Pancreas (tissue), 10 donors: ENCODE data around the gene BRK1. TPM values are rescaled to one million over a fixed set of nuclear protein-coding genes. Genes with fewer than 3 reads are reported as not detected.

Experiments
- ATAC-seq, 4 donors: fragments of 200-7000 bp; cut with Tn5 transposase; one replicate each; pipeline versions ENCODE4 v1.8.0 to v1.9.1; 2020; ENCODE audit warnings: mild to moderate bottlenecking in 4 of 4, moderate library complexity in 4 of 4
- DNase-seq, 6 donors: peaks; one replicate each; pipeline ENCODE4 v3.0.0-alpha.2; 2020
- FAIRE-seq: peaks from 2 replicates; lab custom pipeline; 2012; peaks lifted over from hg19 to GRCh38; lab: Jason Lieb, UNC
- H3K27ac ChIP-seq, 4 donors: fragments of 200-600 bp; sonication (generic); 1 replicate in 3 of 4; 2 replicates in 1 of 4; pipeline versions ENCODE4 v1.5.0 to v1.8.0; 2020
- H3K27me3 ChIP-seq, 4 donors: fragments of 200-600 bp; one replicate each; pipeline ENCODE4 v1.8.0; 2021
- H3K36me3 ChIP-seq, 3 donors: fragments of 200-600 bp; sonication (generic) in 1 of 3; one replicate each; pipeline versions ENCODE4 v1.5.0 to v1.8.0; 2020 to 2021
- H3K4me1 ChIP-seq, 3 donors: fragments of 200-600 bp; one replicate each; pipeline ENCODE4 v1.8.0; 2021
- H3K4me3 ChIP-seq, 4 donors: fragments of 200-600 bp; sonication (generic) in 2 of 4; one replicate each; pipeline versions ENCODE4 v1.5.0 to v1.8.0; 2020 to 2021
- H3K9me3 ChIP-seq, 4 donors: fragments of 200-600 bp; one replicate each; pipeline ENCODE4 v1.8.0; 2021
- CTCF ChIP-seq, 4 donors: fragments of 200-600 bp; sonication (generic) in 3 of 4; IDR thresholded peaks; one replicate each; pipeline versions ENCODE4 v1.5.0 to v1.8.0; 2021; ENCODE audit warnings: antibody characterized with exemption in 4 of 4
- WGBS, 2 donors: extraction: QIAGEN DNeasy Blood & Tissue Kit; methylation state at CpG; one replicate each; pipeline ENCODE4 v1.1.7; 2013; 5-methylcytosine and 5-hydroxymethylcytosine counted together
- intact Hi-C, 3 donors: fragments of 100-400 bp; cut with DNase I; formaldehyde crosslinking; loops; one replicate each; pipeline versions ENCODE4 v1.11.1 to v1.14.2; 2022
- polyA plus RNA-seq, 2 donors: library from polyadenylated mRNA; stranded (reverse); fragments of 200-250 nt; gene quantifications; one replicate each; pipeline ENCODE4 v1.2.3, GENCODE V29; 2013
- total RNA-seq, 6 donors: library from RNA; stranded (reverse); fragmentation: NEBNext Ultra II Directional in 4 of 6; extraction: Animal tissue kit (Norgen Biotek cat#: 25700) in 4 of 6; gene quantifications; one replicate each; pipeline versions ENCODE4 v1.2.1 to v1.2.4, GENCODE V29; 2021 to 2023
- donor health status: healthy with polysubstance abuse.
- donor health status: DM: no; HTN: no; CAD: no; lungs with moderate emphysema.
- donor health status: DM: no; HTN: no; CAD: no.
- donor health status: control.
- donor health status: control.
- donor health status: Bipolar disorder and iron deficiency.
- donor health status: DM: yes; HTN: yes; CAD: no.
- donor health status: DM: no; HTN: no; CAD: no.
- donor health status: DM: no; HTN: no; CAD: no.
- donor health status: DM: yes; HTN: yes; CAD: no.

BRK1 gene
- total and polyA plus RNA-seq, 8 donors = 25.3 to 94.1 (median 44.5) TPM

DNA sequence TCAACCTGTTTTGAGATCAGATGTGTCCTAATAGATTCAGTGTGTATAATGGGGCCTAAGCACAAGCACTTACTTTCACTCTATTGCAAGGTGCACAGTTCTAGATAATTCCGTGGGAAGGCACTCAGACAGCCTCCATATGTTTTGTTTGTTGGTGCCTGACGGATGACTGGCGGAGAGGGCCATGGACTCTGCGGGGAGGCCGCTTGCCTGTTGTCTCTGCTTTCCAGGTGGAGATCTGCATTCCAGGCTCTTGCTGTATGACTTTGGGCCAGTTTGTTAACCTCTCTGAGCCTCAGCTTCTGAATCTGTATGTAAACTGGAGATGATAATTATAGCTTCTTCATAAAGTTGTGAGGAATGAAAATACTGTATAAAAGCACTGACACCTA, 50.7 kb downstream of the BRK1 start:
- intact Hi-C loops = no loop called here
- no peaks in the 10 kb centered on the region for H3K9me3 ChIP-seq
- H3K4me1 ChIP-seq = peaks cover 0 to 3% (median 0%) of the 10 kb centered on the region in 3 donors
- no peaks in the 10 kb centered on the region for H3K27me3 ChIP-seq
- 75 to 82% methylated on average over 5 of the region's 5 CpGs for WGBS, 2 donors
- FAIRE-seq (no peak), DNase-seq (no peak), ATAC-seq (no peak)
- no peak overlapping the region for H3K27ac ChIP-seq
- H3K36me3 ChIP-seq = no peaks in the 10 kb centered on the region
- no peak overlapping the region for H3K4me3 ChIP-seq
- no peak for TF ChIP-seq CTCF (IDR thresholded peaks at IDR 0.05)

DNA sequence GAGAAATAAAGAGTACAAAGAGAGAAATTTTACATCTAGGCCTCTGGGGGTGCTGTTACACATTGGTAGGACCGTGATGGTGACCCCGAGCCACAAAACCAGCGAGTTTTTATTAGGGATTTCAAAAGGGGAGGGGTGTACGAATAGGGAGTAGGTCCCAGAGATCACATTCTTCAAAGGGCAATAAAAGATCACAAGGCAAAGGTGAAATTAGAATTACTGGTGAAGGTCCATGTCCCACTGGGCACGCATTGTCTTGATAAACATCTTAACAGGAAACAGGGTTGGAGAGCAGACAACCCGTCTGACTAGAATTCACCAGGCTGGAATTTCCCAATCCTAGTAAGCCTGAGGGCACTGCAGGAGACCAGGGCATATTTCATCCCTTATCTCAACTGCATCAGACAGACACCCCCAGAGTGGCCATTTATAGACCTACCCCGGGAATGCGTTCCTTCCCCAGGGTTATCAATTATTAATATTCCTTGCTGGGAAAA, 53.6 kb downstream of the BRK1 start:
- Histone ChIP-seq H3K4me1 (no peaks in the 10 kb centered on the region), H3K27ac (no peak overlapping the region), H3K36me3 (no peaks in the 10 kb centered on the region), H3K4me3 (no peak overlapping the region), H3K27me3 (no peaks in the 10 kb centered on the region), H3K9me3 (no peaks in the 10 kb centered on the region)
- 63 to 67% methylated on average over 8 of the region's 8 CpGs for WGBS, 2 donors
- no peak for ATAC-seq
- no peak for FAIRE-seq
- DNase-seq = no peak
- no peak for TF ChIP-seq CTCF (IDR thresholded peaks at IDR 0.05)
- intact Hi-C loops = no loop called here

- Histone ChIP-seq H3K36me3 (no peaks in the 10 kb centered on the region), H3K27me3 (no peaks in the 10 kb centered on the region), H3K4me3 (no peak overlapping the region), H3K4me1 (no peaks in the 10 kb centered on the region), H3K27ac (no peak overlapping the region), H3K9me3 (no peaks in the 10 kb centered on the region)
- WGBS, 2 donors = 90 to 92% methylated on average over 13 of the region's 13 CpGs
- DNase-seq (no peak), FAIRE-seq (no peak), ATAC-seq (no peak)
- TF ChIP-seq CTCF (IDR thresholded peaks at IDR 0.05) = no peak
- intact Hi-C loops = no loop called here
Observed at GRCh38 chr3:10170915-10171478, 55.5 kb downstream of the BRK1 start.

DNA sequence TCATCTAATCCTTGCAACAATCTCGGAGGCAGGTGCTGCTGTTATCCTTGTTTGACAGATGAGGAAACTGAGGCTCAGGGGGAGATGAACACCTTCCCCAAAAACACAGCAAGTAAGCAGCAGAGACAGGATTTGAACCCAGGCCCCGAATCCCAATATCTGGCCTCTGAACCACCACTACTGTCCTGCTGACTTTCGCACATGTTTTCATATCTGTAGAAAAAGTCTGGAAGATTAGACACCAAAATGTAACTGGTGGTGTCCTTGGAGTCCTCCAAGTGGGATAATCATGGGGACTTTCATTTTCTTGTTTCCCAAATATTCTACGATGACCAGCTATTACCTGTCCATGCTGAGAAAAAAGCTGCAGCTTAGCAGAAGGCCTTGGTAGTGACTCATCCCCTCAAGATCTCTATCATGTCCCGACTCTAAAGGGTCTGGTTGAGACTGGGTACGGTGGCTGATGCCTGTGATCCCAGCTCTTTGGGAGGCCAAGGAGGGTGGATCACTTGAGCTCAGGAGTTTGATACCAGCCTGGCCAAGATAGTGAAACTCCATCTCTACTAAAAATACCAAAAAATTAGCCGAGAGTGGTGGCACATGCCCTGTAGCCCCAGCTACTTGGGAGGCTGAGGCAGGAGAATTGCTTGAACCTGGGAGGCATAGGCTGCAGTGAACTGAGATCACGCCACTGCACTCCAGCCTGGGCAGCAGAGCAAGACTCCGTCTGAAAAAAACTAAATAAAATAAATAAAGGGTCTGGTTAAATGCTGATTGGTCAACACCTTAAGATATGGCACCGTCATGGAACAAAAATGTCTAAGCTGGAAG, 57.8 kb downstream of the BRK1 start:
- H3K27ac ChIP-seq = peak overlapping the region in 2 of 4 donors; percentile 63 to 82
- 86 to 89% methylated on average over 10 of the region's 10 CpGs for WGBS, 2 donors
- H3K9me3 ChIP-seq = no peaks in the 10 kb centered on the region

More for the DNA sequence above, 57.8 kb downstream of the BRK1 start:
- intact Hi-C loops = no loop called here
- no peak for ATAC-seq
- no peak for TF ChIP-seq CTCF (IDR thresholded peaks at IDR 0.05)
- Histone ChIP-seq H3K4me1 (no peaks in the 10 kb centered on the region), H3K27me3 (no peaks in the 10 kb centered on the region), H3K36me3 (no peaks in the 10 kb centered on the region), H3K4me3 (no peak overlapping the region)
- FAIRE-seq = no peak
- DNase-seq = no peak
